GM23248 (cell line): ENCODE data around the gene OGFOD1. TPM values are rescaled to one million over a fixed set of nuclear protein-coding genes. Genes with fewer than 3 reads are reported as not detected.

Experiments used
- DNase-seq: peaks from one replicate; pipeline ENCODE4 v3.0.0-alpha.2; 2015
- H2AFZ ChIP-seq: fragments of 200-600 bp; sonication (generic); 2 replicates; pipeline ENCODE4 v1.6.1; 2016; ENCODE audit warnings: antibody characterized with exemption
- H3F3A ChIP-seq: fragments of 200-600 bp; sonication (generic); 2 replicates; pipeline ENCODE4 v1.6.1; 2016; ENCODE audit warnings: mild to moderate bottlenecking, antibody characterized with exemption, mixed run types; ENCODE audit not compliant: insufficient read depth
- H3K27ac ChIP-seq: fragments of 200-600 bp; sonication (generic); 2 replicates; pipeline ENCODE4 v1.5.1; 2016; ENCODE audit warnings: mild to moderate bottlenecking
- H3K27me3 ChIP-seq: fragments of 200-600 bp; sonication (generic); replicated peaks from 2 replicates; pipeline ENCODE4 v1.6.1; 2016; ENCODE audit warnings: mild to moderate bottlenecking; ENCODE audit not compliant: insufficient read depth
- H3K36me3 ChIP-seq: fragments of 200-600 bp; sonication (generic); 2 replicates; pipeline ENCODE4 v1.6.1; 2016; ENCODE audit warnings: low read depth, mild to moderate bottlenecking
- H3K4me1 ChIP-seq: fragments of 200-600 bp; sonication (generic); 2 replicates; pipeline ENCODE4 v1.6.1; 2016; ENCODE audit warnings: mild to moderate bottlenecking; ENCODE audit not compliant: insufficient read depth
- H3K4me2 ChIP-seq: fragments of 200-600 bp; sonication (generic); one replicate; pipeline ENCODE4 v1.6.1; 2016; ENCODE audit warnings: mild to moderate bottlenecking; ENCODE audit not compliant: unreplicated experiment
- H3K4me3 ChIP-seq: fragments of 200-600 bp; sonication (generic); 2 replicates; pipeline ENCODE4 v1.5.1; 2016; ENCODE audit warnings: mild to moderate bottlenecking
- H3K79me2 ChIP-seq: fragments of 200-600 bp; sonication (generic); 2 replicates; pipeline ENCODE4 v1.6.1; 2016; ENCODE audit warnings: mild to moderate bottlenecking; ENCODE audit not compliant: insufficient read depth
- H3K9ac ChIP-seq: fragments of 200-600 bp; sonication (generic); 2 replicates; pipeline ENCODE4 v1.6.1; 2016; ENCODE audit warnings: mild to moderate bottlenecking
- H3K9me2 ChIP-seq: fragments of 200-600 bp; sonication (generic); 2 replicates; pipeline ENCODE4 v1.6.1; 2016; ENCODE audit warnings: mixed run types, mild to moderate bottlenecking, moderate library complexity; ENCODE audit not compliant: insufficient read depth
- H3K9me3 ChIP-seq: fragments of 200-600 bp; sonication (generic); one replicate; pipeline ENCODE4 v1.6.1; 2017; ENCODE audit warnings: low read depth
- H4K20me1 ChIP-seq: fragments of 200-600 bp; sonication (generic); 2 replicates; pipeline ENCODE4 v1.6.0; 2016; ENCODE audit not compliant: insufficient read depth
- EZH2 ChIP-seq: fragments of 200-600 bp; sonication (generic); IDR thresholded peaks from 2 replicates; pipeline ENCODE4 v1.6.1; 2018; ENCODE audit warnings: antibody characterized with exemption, mild to moderate bottlenecking; ENCODE audit not compliant: insufficient read depth, poor library complexity, severe bottlenecking
- EZH2phosphoT487 ChIP-seq: fragments of 200-600 bp; sonication (generic); IDR thresholded peaks from 2 replicates; pipeline ENCODE4 v1.6.1; 2018; ENCODE audit warnings: antibody characterized with exemption, moderate library complexity, mild to moderate bottlenecking, low read depth; ENCODE audit not compliant: insufficient read depth
- WGBS, 2 experiments: methylation state at CpG; one replicate each; pipeline ENCODE4 v1.1.6; 2015 to 2017; ENCODE audit warnings: low lambda C conversion rate in 2 of 2, low coverage in 1 of 2; ENCODE audit errors: missing lambda C conversion rate in 2 of 2; 5-methylcytosine and 5-hydroxymethylcytosine counted together
- in situ Hi-C: fragments of 300-500 bp; cut with MboI; formaldehyde crosslinking; loops from 2 replicates; pipeline ENCODE4 v1.15.0; 2020
- polyA plus RNA-seq: library from polyadenylated mRNA; unstranded; fragments of >200 nt; fragmentation: Nextera tagmentation; extraction: Ambion mirVana; gene quantifications from 2 replicates; pipeline ENCODE4 v1.2.1, GENCODE V29; 2016
- total RNA-seq: library from RNA; depleted of rRNA; stranded (reverse); fragments of >200 nt; shearing (Covaris generic); gene quantifications from 2 replicates; pipeline ENCODE4 v1.2.3, GENCODE V29; 2014

The OGFOD1 gene
- total and polyA plus RNA-seq, 2 experiments from 2014 or later = 59.1 to 101 TPM

DNA sequence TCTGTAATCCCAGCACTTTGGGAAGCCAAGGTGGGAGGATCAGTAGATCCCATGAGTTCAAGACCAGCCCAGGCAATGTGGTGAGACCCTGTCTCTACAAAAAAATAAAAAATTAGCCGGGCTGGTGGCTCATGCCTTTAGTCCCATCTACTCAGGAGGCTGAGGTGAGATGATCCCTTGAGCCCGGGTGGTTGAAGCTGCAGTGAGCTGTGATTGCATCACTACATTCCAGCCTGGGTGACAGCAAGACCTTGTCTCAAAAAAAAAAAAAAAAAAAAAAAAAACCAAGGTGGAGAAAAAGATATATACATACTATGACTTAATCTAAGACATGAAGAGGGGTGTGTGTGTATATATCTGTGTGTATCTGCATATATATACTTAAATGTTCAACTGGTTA, 41.8 kb downstream of the OGFOD1 start:
- Histone ChIP-seq H3K4me2 (no peak overlapping the region), H2AFZ (no peak overlapping the region), H3K9ac (no peak overlapping the region), H3K4me3 (no peak overlapping the region), H3F3A (no peaks in the 10 kb centered on the region), H3K36me3 (peaks cover 25% of the 10 kb centered on the region), H4K20me1 (no peaks in the 10 kb centered on the region), H3K9me3 (no peaks in the 10 kb centered on the region), H3K4me1 (no peaks in the 10 kb centered on the region), H3K27ac (no peak overlapping the region), H3K79me2 (no peaks in the 10 kb centered on the region), H3K9me2 (no peaks in the 10 kb centered on the region), H3K27me3 (no peaks in the 10 kb centered on the region)
- TF ChIP-seq EZH2 (no peak), EZH2phosphoT487 (no peak)
- in situ Hi-C loops = no loop called here
- 89 to 96% methylated on average over 2 of the region's 2 CpGs for WGBS, 2 experiments
- peak; percentile 16 for DNase-seq

DNA sequence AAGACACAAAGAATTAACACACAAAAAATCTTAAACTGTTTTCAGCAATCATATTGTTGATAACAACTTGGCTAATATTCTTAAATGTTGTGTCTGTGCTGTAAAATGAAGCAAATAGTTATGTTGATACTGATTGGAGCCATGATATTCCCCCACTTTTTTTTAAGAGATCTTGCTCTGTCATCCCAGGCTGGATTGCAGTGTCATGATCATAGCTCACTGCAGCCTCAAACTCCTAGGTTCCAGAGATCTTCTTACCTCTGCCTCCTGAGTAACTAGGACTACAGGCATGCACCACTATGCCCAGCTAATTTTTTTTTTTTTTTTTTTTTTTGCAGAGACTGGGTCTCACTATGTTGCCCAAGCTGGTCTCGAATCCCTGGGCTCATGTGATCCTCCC, 42.5 kb downstream of the OGFOD1 start:
- no peak overlapping the region for H3K9ac ChIP-seq
- no peaks in the 10 kb centered on the region for H3F3A ChIP-seq
- no peaks in the 10 kb centered on the region for H3K4me1 ChIP-seq
- no peaks in the 10 kb centered on the region for H3K9me3 ChIP-seq
- WGBS, 2 experiments = 91 to 96% methylated on average over 1 of the region's 1 CpG
- no peaks in the 10 kb centered on the region for H3K27me3 ChIP-seq
- no peak overlapping the region for H2AFZ ChIP-seq
- no peak for TF ChIP-seq EZH2phosphoT487
- TF ChIP-seq EZH2 = no peak
- peaks cover 32% of the 10 kb centered on the region for H3K36me3 ChIP-seq
- no peaks in the 10 kb centered on the region for H3K79me2 ChIP-seq
- H3K4me2 ChIP-seq = no peak overlapping the region
- no peaks in the 10 kb centered on the region for H4K20me1 ChIP-seq
- no peak overlapping the region for H3K27ac ChIP-seq
- H3K4me3 ChIP-seq = no peak overlapping the region
- H3K9me2 ChIP-seq = no peaks in the 10 kb centered on the region
- in situ Hi-C loops = no loop called here
- DNase-seq = no peak

DNA sequence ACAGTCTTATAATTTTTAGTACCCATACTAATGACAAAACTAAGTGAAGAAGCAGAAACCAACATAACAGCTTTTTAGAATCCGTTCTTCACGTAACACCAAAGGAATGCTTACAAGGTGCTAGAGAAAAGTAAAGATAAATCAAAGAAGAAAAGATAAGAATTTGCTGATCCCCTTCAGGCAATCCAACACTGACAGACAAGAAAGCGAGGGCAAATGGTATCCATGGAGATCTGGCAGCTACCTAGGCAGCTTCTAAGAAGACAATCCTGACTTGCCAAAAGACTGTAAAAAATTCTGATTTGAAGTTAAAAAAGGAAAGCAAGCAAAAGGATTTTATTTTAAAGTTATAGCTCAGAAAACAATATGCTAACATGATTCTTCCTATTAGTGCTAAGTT, 53.8 kb downstream of the OGFOD1 start:
- DNase-seq = no peak
- Histone ChIP-seq H2AFZ (no peak overlapping the region), H3K9me2 (no peaks in the 10 kb centered on the region), H4K20me1 (no peaks in the 10 kb centered on the region), H3K36me3 (peaks cover 66% of the 10 kb centered on the region), H3K4me3 (no peak overlapping the region), H3K4me2 (no peak overlapping the region), H3K9ac (no peak overlapping the region), H3K9me3 (no peaks in the 10 kb centered on the region), H3K27ac (no peak overlapping the region), H3K27me3 (no peaks in the 10 kb centered on the region), H3F3A (peaks cover 22% of the 10 kb centered on the region), H3K79me2 (0 out of 2 replicates have a peak, but pooled peaks cover 5% of the 10 kb centered on the region), H3K4me1 (peaks cover 15% of the 10 kb centered on the region)
- in situ Hi-C loops = loop anchor here (10.0 kb wide), 1 partner anchor 60 kb away; no protein-coding TSS in a partner anchor
- TF ChIP-seq EZH2 (no peak), EZH2phosphoT487 (no peak)
- 93 to 94% methylated on average over 3 of the region's 3 CpGs for WGBS, 2 experiments

DNA sequence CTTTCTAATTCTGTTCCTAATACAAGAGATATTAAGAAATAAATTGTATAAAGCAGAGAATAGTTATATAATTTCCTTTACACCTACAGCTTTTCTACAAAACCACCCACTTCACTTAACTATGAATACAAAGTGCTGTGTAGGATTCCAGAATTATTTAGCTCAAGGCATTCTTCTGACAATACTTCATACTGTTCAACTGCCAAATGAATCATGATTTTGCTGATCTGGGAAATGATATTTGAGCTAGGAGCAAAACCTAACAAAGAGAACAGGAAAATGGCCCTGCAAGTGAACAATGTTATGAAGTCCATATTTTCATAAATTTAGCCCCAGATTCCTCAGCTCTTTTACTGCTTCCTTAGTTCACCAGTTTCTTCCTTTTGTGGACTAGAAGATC, 55.6 kb downstream of the OGFOD1 start:
- in situ Hi-C loops = loop anchor here (10.0 kb wide), 1 partner anchor 62 kb away; no protein-coding TSS in a partner anchor
- H3K9ac ChIP-seq = peak overlapping the region; percentile 55
- DNase-seq = peak; percentile 82
- H2AFZ ChIP-seq = peak overlapping the region; percentile 59
- H3K4me2 ChIP-seq = peak overlapping the region; percentile 52
- H3K4me1 ChIP-seq = peaks cover 20% of the 10 kb centered on the region
- H3K9me2 ChIP-seq = no peaks in the 10 kb centered on the region
- H3K27me3 ChIP-seq = no peaks in the 10 kb centered on the region
- peak overlapping the region; percentile 70 for H3K27ac ChIP-seq
- H4K20me1 ChIP-seq = no peaks in the 10 kb centered on the region
- H3K4me3 ChIP-seq = peak overlapping the region; percentile 27
- peaks cover 22% of the 10 kb centered on the region for H3F3A ChIP-seq
- peaks cover 50% of the 10 kb centered on the region for H3K36me3 ChIP-seq
- H3K9me3 ChIP-seq = no peaks in the 10 kb centered on the region
- peaks cover 18% of the 10 kb centered on the region; the same call in 1 of the 2 replicates for H3K79me2 ChIP-seq
- TF ChIP-seq EZH2phosphoT487 (no peak), EZH2 (no peak)

DNA sequence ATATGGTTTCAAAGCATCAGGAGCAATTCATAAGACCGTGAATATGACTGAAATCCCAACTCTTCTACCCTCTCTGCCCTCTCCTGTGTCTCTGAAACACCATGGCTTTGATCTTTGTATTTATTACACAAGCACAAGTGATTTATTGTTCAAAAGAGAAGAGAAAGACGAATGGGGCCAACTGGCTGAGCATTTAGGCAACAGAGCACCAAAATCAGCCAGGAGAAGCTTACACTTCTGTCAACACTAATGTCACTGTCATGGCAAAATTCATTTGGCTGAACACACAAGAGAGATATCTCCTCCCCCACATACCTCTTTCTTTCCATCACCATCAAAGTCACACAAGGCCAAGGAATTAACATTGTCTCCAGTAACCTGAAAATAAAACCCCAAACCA, 59.2 kb downstream of the OGFOD1 start:
- no peak overlapping the region for H3K27ac ChIP-seq
- WGBS, 2 experiments = 53 to 57% methylated on average over 2 of the region's 2 CpGs
- no peaks in the 10 kb centered on the region for H3K9me2 ChIP-seq
- no peak overlapping the region for H3K9ac ChIP-seq
- peaks cover 51% of the 10 kb centered on the region for H3K79me2 ChIP-seq
- H2AFZ ChIP-seq = no peak overlapping the region
- H3K9me3 ChIP-seq = no peaks in the 10 kb centered on the region
- peaks cover 27% of the 10 kb centered on the region for H3F3A ChIP-seq
- TF ChIP-seq EZH2phosphoT487 = no peak
- no peak for TF ChIP-seq EZH2
- DNase-seq = no peak
- no peaks in the 10 kb centered on the region for H4K20me1 ChIP-seq
- H3K4me2 ChIP-seq = no peak overlapping the region
- no peak overlapping the region for H3K4me3 ChIP-seq
- no peaks in the 10 kb centered on the region for H3K27me3 ChIP-seq
- in situ Hi-C loops = no loop called here
- H3K36me3 ChIP-seq = peaks cover 26% of the 10 kb centered on the region; the same call in 1 of the 2 replicates
- H3K4me1 ChIP-seq = peaks cover 27% of the 10 kb centered on the region
